CD4-positive, alpha-beta T cell (primary cell): ENCODE data around the gene CACNA2D3. TPM values are rescaled to one million over a fixed set of nuclear protein-coding genes. Genes with fewer than 3 reads are reported as not detected.

Experiments
- ATAC-seq: fragments of 200-7000 bp; cut with Tn5 transposase; one replicate; pipeline ENCODE4 v1.10.0; 2022; ENCODE audit warnings: mild to moderate bottlenecking; ENCODE audit not compliant: poor library complexity
- CTCF ChIA-PET: fragments of 350-600 bp; sonication (Branson Sonifier 250); formaldehyde crosslinking; loops from one replicate; lab custom pipeline; 2021; ENCODE audit warnings: antibody characterized with exemption, inconsistent platforms; lab: Charles Lee
- POLR2A ChIA-PET: fragments of 350-600 bp; sonication (Branson Sonifier 250); formaldehyde crosslinking; loops from one replicate; lab custom pipeline; 2021; ENCODE audit warnings: antibody characterized with exemption, inconsistent platforms; lab: Charles Lee
- DNase-seq, 14 experiments: peaks; one replicate each; pipeline ENCODE4 v3.0.0-alpha.2; 2013 to 2020; ENCODE audit warnings: mixed read lengths in 2 of 14
- H3K27ac ChIP-seq, 2 donors: one replicate each; pipeline versions ENCODE4 v1.5.1 to v1.7.0; 2013; ENCODE audit warnings: low read length in 2 of 2, low read depth in 1 of 2, mild to moderate bottlenecking in 1 of 2
- H3K27me3 ChIP-seq, 2 experiments: 1 replicate in 1 of 2; 2 replicates in 1 of 2; pipeline versions ENCODE4 v1.6.1 to v1.7.0; 2013; ENCODE audit warnings: low read length in 2 of 2, control low read depth in 1 of 2, mild to moderate bottlenecking in 1 of 2, moderate library complexity in 1 of 2; ENCODE audit not compliant: insufficient read depth in 2 of 2, control insufficient read depth in 1 of 2
- H3K36me3 ChIP-seq: one replicate; pipeline ENCODE4 v1.6.1; 2013; ENCODE audit warnings: low read length, control low read depth; ENCODE audit not compliant: insufficient read depth
- H3K4me1 ChIP-seq: one replicate; pipeline ENCODE4 v1.6.1; 2013; ENCODE audit warnings: low read length, control low read depth; ENCODE audit not compliant: insufficient read depth
- H3K4me3 ChIP-seq: one replicate; pipeline ENCODE4 v1.5.1; 2013; ENCODE audit warnings: mild to moderate bottlenecking, low read length, moderate library complexity
- H3K9me3 ChIP-seq, 2 experiments: 1 replicate in 1 of 2; 2 replicates in 1 of 2; pipeline versions ENCODE4 v1.6.1 to v1.7.0; 2013; ENCODE audit warnings: low read length in 2 of 2, mild to moderate bottlenecking in 2 of 2, control low read depth in 1 of 2, moderate library complexity in 1 of 2; ENCODE audit not compliant: control insufficient read depth in 1 of 2, insufficient read depth in 1 of 2
- H3K27ac Mint-ChIP-seq: one replicate; pipeline ENCODE4 v1.8.0; 2020; ENCODE audit warnings: mixed read lengths
- H3K27me3 Mint-ChIP-seq: one replicate; pipeline ENCODE4 v1.8.0; 2021; ENCODE audit warnings: mixed read lengths
- H3K36me3 Mint-ChIP-seq: one replicate; pipeline ENCODE4 v1.8.0; 2021; ENCODE audit warnings: low read depth, mixed read lengths
- H3K4me1 Mint-ChIP-seq: one replicate; pipeline ENCODE4 v1.8.0; 2021; ENCODE audit warnings: low read depth, mixed read lengths
- H3K4me3 Mint-ChIP-seq: one replicate; pipeline ENCODE4 v1.8.0; 2020; ENCODE audit warnings: mild to moderate bottlenecking, mixed read lengths
- H3K9me3 Mint-ChIP-seq: one replicate; pipeline ENCODE4 v1.8.0; 2020; ENCODE audit warnings: mixed read lengths
- intact Hi-C, 2 experiments: fragments of 100-400 bp; cut with DNase I in 1 of 2; cut with micrococcal nuclease in 1 of 2; formaldehyde crosslinking; loops; one replicate each; pipeline versions ENCODE4 v1.15.1 to v1.9.0; 2023 to 2025; cut with DNase I, micrococcal nuclease
- total RNA-seq, 174 experiments: library from RNA in 2 of 174; stranded (reverse) in 2 of 174; gene quantifications; one replicate each; pipeline ENCODE4 v1.2.3 and lab custom pipeline; 2021 to 2026
- TF ChIP-seq, protein P1 (sequence below): fragments of 200-600 bp; IDR thresholded peaks from one replicate; pipeline ENCODE4 v1.8.0; 2022; ENCODE audit warnings: antibody characterized with exemption, mild to moderate bottlenecking

The CACNA2D3 gene
- total RNA-seq, 2 experiments from 2014 or later = 0.08 TPM; not detected in 1

DNA sequence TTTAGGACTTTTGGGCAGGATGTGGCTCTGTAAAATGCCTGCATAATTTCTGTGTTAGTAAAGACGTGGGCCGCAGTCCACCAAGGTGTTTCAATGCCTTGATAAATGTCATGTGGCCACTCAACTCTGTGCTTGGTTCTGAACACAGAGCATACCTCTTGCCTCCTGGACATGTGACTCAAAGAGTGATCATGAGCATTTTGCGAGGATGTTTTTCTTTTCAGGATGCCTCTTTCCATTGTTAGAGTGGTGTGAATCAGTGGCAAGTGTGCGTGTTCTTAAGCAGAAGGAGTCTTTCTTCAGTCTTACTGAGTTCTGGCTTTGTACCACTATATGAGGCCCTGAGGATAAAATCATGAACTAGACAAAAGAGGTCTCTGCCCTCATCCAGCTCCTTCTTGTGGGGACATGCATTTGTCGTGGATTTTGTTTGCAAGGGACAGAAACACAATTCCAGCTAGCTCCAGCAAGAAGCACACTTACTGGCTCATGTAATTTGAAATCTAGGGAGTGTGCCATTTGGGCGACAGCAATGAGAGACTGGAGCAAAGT, 442.1 kb downstream of the CACNA2D3 start:
- POLR2A ChIA-PET = no interaction called here
- ATAC-seq = no peak

DNA sequence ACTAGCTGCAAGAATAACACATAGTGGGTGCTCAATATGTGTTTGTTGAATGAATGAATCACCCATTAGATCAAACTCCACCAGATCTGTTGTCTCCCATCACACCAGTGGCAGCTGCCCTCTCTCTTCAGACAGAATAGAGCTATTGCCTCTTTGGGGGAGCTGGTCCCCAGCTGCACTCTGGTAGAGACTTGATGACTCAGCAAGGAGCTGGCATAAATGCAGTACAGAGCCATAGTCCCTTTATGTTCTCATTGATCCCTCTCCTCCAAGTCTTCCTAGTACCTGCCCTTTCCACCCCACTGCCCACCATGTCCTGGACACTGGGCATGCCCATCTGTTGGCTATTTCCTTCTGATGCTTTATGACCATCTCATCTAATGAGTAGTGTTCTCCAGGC, 443.6 kb downstream of the CACNA2D3 start:
- H3K27ac Mint-ChIP-seq = no peak overlapping the region
- H3K27me3 Mint-ChIP-seq = peaks cover 8% of the 10 kb centered on the region
- no peaks in the 10 kb centered on the region for H3K36me3 ChIP-seq
- H3K4me1 Mint-ChIP-seq = no peaks in the 10 kb centered on the region
- intact Hi-C loops = no loop called here
- H3K9me3 ChIP-seq = peaks cover 0 to 10% of the 10 kb centered on the region in 2 experiments
- ChIA-PET POLR2A (no interaction called here), CTCF (no interaction called here)
- no peaks in the 10 kb centered on the region for H3K4me1 ChIP-seq
- TF ChIP-seq, protein P1, sequence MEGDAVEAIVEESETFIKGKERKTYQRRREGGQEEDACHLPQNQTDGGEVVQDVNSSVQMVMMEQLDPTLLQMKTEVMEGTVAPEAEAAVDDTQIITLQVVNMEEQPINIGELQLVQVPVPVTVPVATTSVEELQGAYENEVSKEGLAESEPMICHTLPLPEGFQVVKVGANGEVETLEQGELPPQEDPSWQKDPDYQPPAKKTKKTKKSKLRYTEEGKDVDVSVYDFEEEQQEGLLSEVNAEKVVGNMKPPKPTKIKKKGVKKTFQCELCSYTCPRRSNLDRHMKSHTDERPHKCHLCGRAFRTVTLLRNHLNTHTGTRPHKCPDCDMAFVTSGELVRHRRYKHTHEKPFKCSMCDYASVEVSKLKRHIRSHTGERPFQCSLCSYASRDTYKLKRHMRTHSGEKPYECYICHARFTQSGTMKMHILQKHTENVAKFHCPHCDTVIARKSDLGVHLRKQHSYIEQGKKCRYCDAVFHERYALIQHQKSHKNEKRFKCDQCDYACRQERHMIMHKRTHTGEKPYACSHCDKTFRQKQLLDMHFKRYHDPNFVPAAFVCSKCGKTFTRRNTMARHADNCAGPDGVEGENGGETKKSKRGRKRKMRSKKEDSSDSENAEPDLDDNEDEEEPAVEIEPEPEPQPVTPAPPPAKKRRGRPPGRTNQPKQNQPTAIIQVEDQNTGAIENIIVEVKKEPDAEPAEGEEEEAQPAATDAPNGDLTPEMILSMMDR = no peak
- no peaks in the 10 kb centered on the region for H3K27me3 ChIP-seq
- DNase-seq (no peak), ATAC-seq (no peak)
- no peak overlapping the region for H3K4me3 Mint-ChIP-seq
- H3K9me3 Mint-ChIP-seq = no peaks in the 10 kb centered on the region
- no peak overlapping the region for H3K27ac ChIP-seq
- no peaks in the 10 kb centered on the region for H3K36me3 Mint-ChIP-seq
- no peak overlapping the region for H3K4me3 ChIP-seq

More for the DNA sequence above, 442.1 kb downstream of the CACNA2D3 start:
- Histone ChIP-seq H3K9me3 (peaks cover 0 to 10% of the 10 kb centered on the region in 2 experiments), H3K4me1 (no peaks in the 10 kb centered on the region), H3K4me3 (no peak overlapping the region), H3K27ac (no peak overlapping the region), H3K27me3 (no peaks in the 10 kb centered on the region), H3K36me3 (no peaks in the 10 kb centered on the region)
- TF ChIP-seq, protein P1 = no peak
- Mint-ChIP-seq H3K36me3 (no peaks in the 10 kb centered on the region), H3K4me1 (no peaks in the 10 kb centered on the region), H3K27ac (no peak overlapping the region), H3K27me3 (peaks cover 8% of the 10 kb centered on the region), H3K9me3 (no peaks in the 10 kb centered on the region), H3K4me3 (no peak overlapping the region)
- CTCF ChIA-PET = no interaction called here
- no peak for DNase-seq
- intact Hi-C loops = no loop called here

DNA sequence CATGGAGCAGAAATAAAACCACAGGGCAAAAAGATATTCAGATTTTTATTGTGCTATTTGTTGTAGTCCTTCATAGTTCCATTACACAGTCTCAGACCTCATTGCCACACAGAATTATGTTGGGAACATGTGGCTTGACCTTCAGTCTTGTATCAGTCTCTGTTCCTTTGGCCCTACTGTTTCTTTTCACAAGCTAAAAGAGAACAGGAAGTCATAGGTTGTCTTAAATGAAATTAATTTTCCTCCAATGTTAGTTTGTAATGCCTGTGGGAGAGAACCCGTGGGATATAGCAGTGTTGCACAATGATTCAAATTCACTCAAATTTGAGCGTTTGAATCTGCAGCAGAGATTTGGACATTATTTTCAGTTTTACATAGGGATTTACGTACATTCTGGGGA, 445.6 kb downstream of the CACNA2D3 start:
- no peaks in the 10 kb centered on the region for H3K36me3 Mint-ChIP-seq
- Histone ChIP-seq H3K4me3 (no peak overlapping the region), H3K27ac (no peak overlapping the region), H3K36me3 (no peaks in the 10 kb centered on the region), H3K4me1 (no peaks in the 10 kb centered on the region), H3K9me3 (peaks cover 0 to 10% of the 10 kb centered on the region in 2 experiments), H3K27me3 (no peaks in the 10 kb centered on the region)
- H3K4me3 Mint-ChIP-seq = no peak overlapping the region
- no peak for DNase-seq
- H3K4me1 Mint-ChIP-seq = no peaks in the 10 kb centered on the region
- POLR2A ChIA-PET = no interaction called here
- intact Hi-C loops = no loop called here
- peaks cover 8% of the 10 kb centered on the region for H3K27me3 Mint-ChIP-seq
- H3K9me3 Mint-ChIP-seq = no peaks in the 10 kb centered on the region
- CTCF ChIA-PET = no interaction called here
- H3K27ac Mint-ChIP-seq = no peak overlapping the region
- no peak for ATAC-seq
- TF ChIP-seq, protein P1 = no peak
